Chondrocyte (in vitro differentiated cells): Measurements from ENCODE around the gene CBX4. TPM values are rescaled to one million over a fixed set of nuclear protein-coding genes. Genes with fewer than 3 reads are reported as not detected.
A peak's percentile ranks its signal among the peaks of the same experiment; 100 is the strongest.

Experiments
- DNase-seq: peaks from one replicate; pipeline ENCODE4 v3.0.0; 2021; ENCODE audit warnings: mixed read lengths, low spot score
- H3K27ac Mint-ChIP-seq: one replicate; pipeline ENCODE4 v1.8.0; 2021; ENCODE audit warnings: mild to moderate bottlenecking, moderate library complexity, mixed read lengths; ENCODE audit not compliant: unreplicated experiment
- H3K27me3 Mint-ChIP-seq: 2 replicates; pipeline ENCODE4 v1.8.0; 2021; ENCODE audit warnings: low read depth, mixed read lengths
- H3K36me3 Mint-ChIP-seq: 2 replicates; pipeline ENCODE4 v1.8.0; 2021; ENCODE audit warnings: low read depth, mixed read lengths
- H3K4me1 Mint-ChIP-seq: 2 replicates; pipeline ENCODE4 v1.8.0; 2021; ENCODE audit warnings: low read depth, mild to moderate bottlenecking, mixed read lengths
- H3K4me3 Mint-ChIP-seq: one replicate; pipeline ENCODE4 v1.8.0; 2021; ENCODE audit warnings: mild to moderate bottlenecking, moderate library complexity, mixed read lengths; ENCODE audit not compliant: unreplicated experiment
- H3K9me3 Mint-ChIP-seq: 2 replicates; pipeline ENCODE4 v1.8.0; 2021; ENCODE audit warnings: low read depth, mixed read lengths
- CTCF ChIP-seq: fragments of 200-600 bp; sonication (generic); IDR thresholded peaks from 2 replicates; pipeline ENCODE4 v1.5.0; 2021; ENCODE audit warnings: antibody characterized with exemption, mild to moderate bottlenecking, moderate library complexity
- total RNA-seq: library from RNA; stranded (reverse); gene quantifications from 3 replicates; pipeline ENCODE4 v1.2.1, GENCODE V29; 2021

CBX4 gene
- total RNA-seq, 1 donor from 2014 or later: 26.8 TPM

DNA sequence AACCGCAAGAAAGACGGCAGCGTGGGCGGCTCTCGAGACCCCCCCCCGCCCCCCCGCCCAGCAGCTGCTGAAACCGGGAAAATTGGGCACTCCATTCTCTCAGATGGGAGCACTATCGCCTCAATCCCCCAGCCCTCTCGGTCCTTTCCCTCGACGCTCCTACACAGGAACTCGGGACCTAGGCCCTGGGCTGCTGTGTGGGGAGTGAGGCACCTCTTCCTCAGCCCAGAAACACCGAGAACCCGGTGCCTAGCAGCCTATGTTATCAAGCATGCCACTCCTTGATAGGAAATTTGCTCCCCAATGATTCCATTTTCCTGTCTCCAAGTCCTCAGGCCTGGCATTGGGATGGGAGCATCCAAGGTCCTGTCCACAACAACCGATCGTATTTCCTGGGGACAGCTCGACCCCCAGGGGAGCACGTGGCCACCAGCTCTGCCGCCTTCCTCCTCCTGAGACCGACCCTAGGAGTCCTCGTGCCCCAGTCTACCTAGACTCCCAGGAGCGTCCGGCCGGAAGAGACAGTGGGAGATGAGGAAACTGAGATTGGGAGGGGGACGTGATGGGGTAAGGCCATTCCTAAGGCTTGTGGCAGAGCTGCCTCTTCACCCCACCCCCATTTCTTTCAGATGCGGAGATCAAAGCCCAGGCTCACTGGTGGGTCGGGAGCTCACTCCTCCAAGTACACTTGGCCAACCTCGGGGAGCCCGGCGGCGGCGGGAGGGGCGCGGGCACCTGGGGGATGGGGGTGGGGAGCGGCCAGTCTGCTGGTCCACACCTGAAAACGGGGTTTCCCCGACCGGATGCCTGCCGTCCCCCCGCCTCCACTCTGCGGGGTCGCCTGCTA, 24.9 kb downstream of the CBX4 start:
- Mint-ChIP-seq H3K36me3 (no peaks in the 10 kb centered on the region), H3K27me3 (peaks cover 28% of the 10 kb centered on the region), H3K27ac (no peak overlapping the region), H3K9me3 (no peaks in the 10 kb centered on the region), H3K4me1 (peaks cover 28% of the 10 kb centered on the region), H3K4me3 (peak overlapping the region; percentile 51)
- TF ChIP-seq CTCF: no peak
- no peak for DNase-seq

GRCh38 chr17:79813297-79814126, 25.7 kb downstream of the CBX4 start:
- Mint-ChIP-seq H3K4me1 (peaks cover 30% of the 10 kb centered on the region), H3K36me3 (no peaks in the 10 kb centered on the region), H3K9me3 (no peaks in the 10 kb centered on the region), H3K27ac (no peak overlapping the region), H3K4me3 (peak overlapping the region; percentile 51), H3K27me3 (peaks cover 36% of the 10 kb centered on the region)
- no peak for TF ChIP-seq CTCF
- DNase-seq: no peak

- Mint-ChIP-seq H3K4me3 (peak overlapping the region; percentile 69), H3K4me1 (peaks cover 30% of the 10 kb centered on the region), H3K36me3 (no peaks in the 10 kb centered on the region), H3K9me3 (no peaks in the 10 kb centered on the region), H3K27ac (no peak overlapping the region), H3K27me3 (peaks cover 39% of the 10 kb centered on the region)
- no peak for DNase-seq
- TF ChIP-seq CTCF: no peak
Observed at GRCh38 chr17:79812353-79813258, 26.6 kb downstream of the CBX4 start.

GRCh38 chr17:79811868-79812352, 27.3 kb downstream of the CBX4 start:
- TF ChIP-seq CTCF: no peak
- no peak for DNase-seq
- peaks cover 43% of the 10 kb centered on the region for H3K27me3 Mint-ChIP-seq
- H3K4me3 Mint-ChIP-seq: peak overlapping the region; percentile 57
- peaks cover 30% of the 10 kb centered on the region for H3K4me1 Mint-ChIP-seq
- H3K36me3 Mint-ChIP-seq: no peaks in the 10 kb centered on the region
- H3K27ac Mint-ChIP-seq: no peak overlapping the region
- H3K9me3 Mint-ChIP-seq: no peaks in the 10 kb centered on the region
